Naive thymus-derived CD8-positive, alpha-beta T cell (primary cell): ENCODE data around the gene DHX34. TPM values are rescaled to one million over a fixed set of nuclear protein-coding genes. Genes with fewer than 3 reads are reported as not detected.
A peak's percentile ranks its signal among the peaks of the same experiment; 100 is the strongest.
"Not testable (repeated sequence)": the region's sequence is repeated elsewhere in the genome, so short reads cannot be mapped to it uniquely, and the experiment has no call there.

Experiments
- ATAC-seq, 2 donors: fragments of 150-1000 bp; cut with Tn5 transposase in 1 of 2; sonication (Bioruptor Pico), chemical (Tn5 transposase) in 1 of 2; 1 replicate in 1 of 2; 2 replicates in 1 of 2; pipeline ENCODE4 v1.10.0; 2021; ENCODE audit warnings: mild to moderate bottlenecking in 2 of 2, moderate library complexity in 2 of 2
- POLR2A ChIA-PET: fragments of 350-600 bp; sonication (Branson Sonifier 250); formaldehyde crosslinking; loops from one replicate; lab custom pipeline; 2021; ENCODE audit warnings: antibody characterized with exemption; lab: Charles Lee
- DNase-seq, 10 donors: peaks; one replicate each; pipeline versions ENCODE4 v3.0.0 to v3.0.0-alpha.2; 2020 to 2022
- H3K27ac Mint-ChIP-seq, 10 donors: one replicate each; pipeline ENCODE4 v1.8.0; 2020 to 2022; ENCODE audit warnings: mild to moderate bottlenecking in 10 of 10, mixed read lengths in 10 of 10, moderate library complexity in 4 of 10, inconsistent platforms in 1 of 10
- H3K27me3 Mint-ChIP-seq, 5 donors: one replicate each; pipeline ENCODE4 v1.8.0; 2021 to 2022; ENCODE audit warnings: mixed read lengths in 5 of 5
- H3K36me3 Mint-ChIP-seq, 3 donors: one replicate each; pipeline ENCODE4 v1.8.0; 2020 to 2022; ENCODE audit warnings: mixed read lengths in 3 of 3, mild to moderate bottlenecking in 2 of 3, inconsistent platforms in 1 of 3
- H3K4me1 Mint-ChIP-seq, 4 donors: one replicate each; pipeline ENCODE4 v1.8.0; 2021 to 2022; ENCODE audit warnings: mixed read lengths in 4 of 4
- H3K4me3 Mint-ChIP-seq, 10 donors: one replicate each; pipeline ENCODE4 v1.8.0; 2020 to 2022; ENCODE audit warnings: mild to moderate bottlenecking in 10 of 10, mixed read lengths in 10 of 10, moderate library complexity in 6 of 10, inconsistent platforms in 1 of 10
- H3K9me3 Mint-ChIP-seq, 9 donors: one replicate each; pipeline ENCODE4 v1.8.0; 2020 to 2022; ENCODE audit warnings: mixed read lengths in 9 of 9, mild to moderate bottlenecking in 3 of 9, inconsistent platforms in 1 of 9, moderate library complexity in 1 of 9
- polyA plus RNA-seq, 3 donors: library from polyadenylated mRNA; unstranded; fragments of 300-500 nt; fragmentation: Illumina TruSeq; gene quantifications; one replicate each; pipeline ENCODE4 v1.2.3, GENCODE V29; 2021
- total RNA-seq, 8 experiments: library from RNA in 2 of 8; stranded (reverse) in 2 of 8; gene quantifications; one replicate each; pipeline ENCODE4 v1.2.3 and lab custom pipeline; 2021 to 2026

Gene DHX34
- total and polyA plus RNA-seq, 5 experiments from 2014 or later: 3.1 to 29.6 (median 9.7) TPM

DNA sequence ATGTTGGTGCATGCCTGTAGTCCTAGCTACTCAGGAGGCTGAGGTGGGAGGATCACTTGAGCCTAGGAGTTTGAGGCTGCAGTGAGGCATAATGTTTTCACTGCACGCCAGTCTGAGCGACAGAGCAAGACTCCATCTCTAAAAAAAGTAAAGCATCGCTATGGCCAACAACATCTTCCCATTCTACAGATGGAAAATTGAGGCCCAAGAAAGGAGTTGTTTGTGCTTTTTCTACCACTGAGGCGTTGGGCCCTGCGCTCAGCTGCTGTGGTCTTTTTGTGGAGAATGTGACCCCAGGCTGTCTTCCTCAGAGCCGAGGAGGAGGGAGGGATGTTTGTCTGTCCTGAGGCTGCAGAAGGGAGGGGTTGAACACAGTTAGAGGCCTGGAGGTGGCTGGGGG is 17.6 kb upstream of the DHX34 start:
- peak overlapping the region in 1 of 10 donors; percentile 38 for H3K27ac Mint-ChIP-seq
- POLR2A ChIA-PET: no interaction called here
- H3K4me1 Mint-ChIP-seq: peaks cover 2 to 17% (median 7%) of the 10 kb centered on the region in 4 donors
- DNase-seq: no peak
- peaks cover 0 to 3% (median 0%) of the 10 kb centered on the region in 5 donors for H3K27me3 Mint-ChIP-seq
- H3K9me3 Mint-ChIP-seq: no peaks in the 10 kb centered on the region
- ATAC-seq: no peak
- H3K36me3 Mint-ChIP-seq: no peaks in the 10 kb centered on the region
- no peak overlapping the region for H3K4me3 Mint-ChIP-seq

DNA sequence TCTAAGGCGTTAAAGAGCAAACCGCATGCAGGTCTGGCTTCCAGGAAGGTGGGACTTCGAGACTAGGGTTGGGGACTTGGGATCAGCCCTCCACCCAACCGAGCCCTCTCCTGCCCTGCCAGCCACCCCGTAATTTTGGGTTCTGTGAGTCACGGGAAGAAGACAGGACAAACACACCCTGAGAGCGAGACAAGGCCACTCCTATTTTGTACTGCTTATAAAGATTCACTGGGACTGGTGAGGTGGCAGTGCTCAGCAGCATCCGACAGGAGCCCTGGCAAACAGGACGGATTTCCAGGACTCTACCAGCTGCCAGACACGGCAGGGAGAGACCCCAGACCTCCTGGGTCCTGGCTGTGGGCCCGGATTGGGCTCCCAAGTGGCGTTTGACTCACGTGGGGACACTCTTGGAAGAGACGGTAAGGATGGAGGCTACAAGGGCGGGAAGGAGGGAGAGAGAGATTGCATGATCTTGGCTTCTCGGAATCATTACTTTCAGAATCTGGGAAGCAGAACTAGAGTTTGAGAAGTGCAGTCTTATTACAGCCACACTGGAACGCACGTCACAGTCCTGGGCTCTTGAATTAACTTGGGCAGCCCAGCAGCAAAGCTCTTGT is 17.1 kb upstream of the DHX34 start, which contains the start of gene C5AR2:
Gene C5AR2, plus strand, starts transcription at position 245 of the 617 bp plus-strand sequence. CDS start 8,625 bp downstream, outside the sequence.
- POLR2A ChIA-PET: no interaction called here
- H3K27ac Mint-ChIP-seq: peak within 1 kb of the TSS in 3 of 10 donors; percentile 27 to 65 (median 50)
- H3K9me3 Mint-ChIP-seq: no peaks in the 10 kb centered on the region
- H3K4me3 Mint-ChIP-seq: peak within 1 kb of the TSS in 1 of 10 donors; percentile 6
- ATAC-seq: no peak
- no peaks in the 10 kb centered on the region for H3K36me3 Mint-ChIP-seq
- DNase-seq: no peak
- H3K4me1 Mint-ChIP-seq: peaks cover 5 to 21% (median 13%) of the 10 kb centered on the region in 4 donors
- peaks cover 0 to 3% (median 0%) of the 10 kb centered on the region in 5 donors for H3K27me3 Mint-ChIP-seq

DNA sequence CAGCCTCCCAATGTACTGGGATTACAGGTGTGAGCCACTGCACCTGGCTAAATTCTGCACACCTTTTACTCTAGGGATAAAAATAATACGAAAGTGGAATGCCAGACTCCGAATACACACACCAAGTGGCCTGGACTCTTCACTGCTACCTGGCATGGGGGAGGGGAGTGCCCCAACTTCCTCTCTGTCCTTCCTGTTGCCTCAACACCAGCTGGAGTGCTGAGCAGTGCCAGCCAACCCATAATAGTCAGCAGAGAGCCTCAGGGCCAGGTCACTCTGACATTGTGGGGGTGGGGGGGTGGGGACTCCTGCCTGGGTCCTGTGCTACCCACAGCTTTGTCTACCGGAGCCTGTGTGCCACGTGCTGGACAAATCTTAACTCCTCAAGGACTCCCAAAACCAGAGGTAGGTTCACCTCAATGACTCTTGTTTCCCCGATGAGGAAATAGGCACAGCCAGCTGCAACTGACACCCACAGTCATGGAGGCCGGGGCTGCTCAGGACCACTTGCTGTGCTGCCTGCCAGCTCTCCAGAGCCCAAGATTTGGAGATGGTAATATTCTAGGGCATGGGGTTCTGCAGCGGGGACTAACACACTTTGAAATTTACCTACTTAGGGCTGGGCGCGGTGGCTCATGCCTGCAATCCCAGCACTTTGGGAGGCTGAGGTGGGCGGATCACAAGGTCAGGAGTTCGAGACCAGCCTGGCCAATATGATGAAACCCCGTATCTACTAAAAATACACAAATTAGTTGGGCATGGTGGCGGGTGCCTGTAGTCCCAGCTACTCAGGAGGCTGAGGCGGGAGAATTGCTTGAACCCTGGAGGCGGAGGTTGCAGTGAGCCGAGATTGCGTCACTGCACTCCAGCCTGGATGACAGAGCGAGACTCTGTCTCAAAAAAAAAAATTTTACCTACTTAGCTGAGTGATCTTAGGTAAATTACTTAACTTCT is 12.1 kb upstream of the DHX34 start:
- H3K9me3 Mint-ChIP-seq, POLR2A ChIA-PET, H3K27me3 Mint-ChIP-seq, H3K36me3 Mint-ChIP-seq: not testable (repeated sequence)
- peak overlapping the region in 2 of 10 donors; percentile 18 to 19 for H3K4me3 Mint-ChIP-seq
- H3K27ac Mint-ChIP-seq: peak overlapping the region in 3 of 10 donors; percentile 20 to 72 (median 29)
- DNase-seq (peak in 1 of 10 donors; percentile 19), ATAC-seq (peak in 1 of 2 donors; percentile 47)
- peaks cover 5 to 18% (median 13%) of the 10 kb centered on the region in 4 donors for H3K4me1 Mint-ChIP-seq

DNA sequence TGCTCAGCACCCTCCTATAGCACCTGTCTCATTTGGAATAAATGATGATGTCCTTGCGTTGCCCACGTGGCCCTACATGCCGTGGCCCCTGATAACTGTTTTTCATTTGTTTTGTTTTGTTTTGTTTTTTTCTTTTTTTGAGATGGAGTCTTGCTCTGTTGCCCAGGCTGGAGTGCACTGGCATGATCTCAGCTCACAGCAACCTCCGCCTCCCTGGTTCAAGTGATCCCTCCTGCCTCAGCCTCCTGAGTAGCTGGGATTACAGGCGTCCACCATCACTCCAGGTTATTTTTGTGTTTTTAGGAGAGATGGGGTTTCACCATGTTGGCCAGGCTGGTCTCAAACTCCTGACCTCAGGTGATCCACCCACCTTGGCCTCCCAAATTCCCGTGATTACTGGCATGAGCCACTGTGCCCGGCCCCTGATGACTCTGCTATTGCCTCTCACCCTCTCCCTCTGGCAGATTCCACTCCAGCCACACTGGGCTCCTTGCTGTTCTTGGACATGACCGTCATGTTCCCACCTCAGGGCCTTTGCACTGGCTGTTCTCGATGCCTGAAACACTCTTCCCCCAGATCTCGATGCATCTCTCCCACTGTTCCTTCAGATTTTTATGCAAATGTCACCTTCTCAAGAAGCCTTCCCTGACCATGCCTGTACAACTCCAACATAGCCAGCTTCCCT is 9.8 kb upstream of the DHX34 start:
- POLR2A ChIA-PET: no interaction called here
- no peaks in the 10 kb centered on the region for H3K36me3 Mint-ChIP-seq
- DNase-seq (no peak), ATAC-seq (no peak)
- peaks cover 0 to 7% (median 0%) of the 10 kb centered on the region in 5 donors for H3K27me3 Mint-ChIP-seq
- H3K27ac Mint-ChIP-seq: no peak overlapping the region
- peaks cover 5 to 18% (median 13%) of the 10 kb centered on the region in 4 donors for H3K4me1 Mint-ChIP-seq
- H3K9me3 Mint-ChIP-seq: no peaks in the 10 kb centered on the region
- H3K4me3 Mint-ChIP-seq: peak overlapping the region in 1 of 10 donors; percentile 64

DNA sequence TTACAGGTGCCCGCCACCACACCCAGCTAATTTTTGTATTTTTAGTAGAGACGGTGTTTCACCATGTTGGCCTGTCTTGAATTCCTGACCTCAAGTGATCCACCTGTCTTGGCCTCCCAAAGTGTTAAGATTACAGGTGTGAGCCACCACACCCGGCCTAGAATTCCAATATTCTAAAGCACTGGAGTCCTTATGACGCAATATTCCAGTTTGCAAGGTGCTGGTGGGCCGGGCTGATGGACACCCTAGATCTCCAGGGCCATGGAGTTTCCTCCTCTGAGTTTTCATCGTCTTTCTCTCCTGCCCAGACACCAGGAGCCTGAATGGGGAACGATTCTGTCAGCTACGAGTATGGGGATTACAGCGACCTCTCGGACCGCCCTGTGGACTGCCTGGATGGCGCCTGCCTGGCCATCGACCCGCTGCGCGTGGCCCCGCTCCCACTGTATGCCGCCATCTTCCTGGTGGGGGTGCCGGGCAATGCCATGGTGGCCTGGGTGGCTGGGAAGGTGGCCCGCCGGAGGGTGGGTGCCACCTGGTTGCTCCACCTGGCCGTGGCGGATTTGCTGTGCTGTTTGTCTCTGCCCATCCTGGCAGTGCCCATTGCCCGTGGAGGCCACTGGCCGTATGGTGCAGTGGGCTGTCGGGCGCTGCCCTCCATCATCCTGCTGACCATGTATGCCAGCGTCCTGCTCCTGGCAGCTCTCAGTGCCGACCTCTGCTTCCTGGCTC is 8.5 kb upstream of the DHX34 start:
- Mint-ChIP-seq H3K27ac (no peak overlapping the region), H3K36me3 (no peaks in the 10 kb centered on the region), H3K4me1 (peaks cover 5 to 14% (median 10%) of the 10 kb centered on the region in 4 donors), H3K4me3 (no peak overlapping the region), H3K9me3 (no peaks in the 10 kb centered on the region), H3K27me3 (peaks cover 0 to 7% (median 0%) of the 10 kb centered on the region in 5 donors)
- POLR2A ChIA-PET: no interaction called here
- DNase-seq (no peak), ATAC-seq (no peak)

DNA sequence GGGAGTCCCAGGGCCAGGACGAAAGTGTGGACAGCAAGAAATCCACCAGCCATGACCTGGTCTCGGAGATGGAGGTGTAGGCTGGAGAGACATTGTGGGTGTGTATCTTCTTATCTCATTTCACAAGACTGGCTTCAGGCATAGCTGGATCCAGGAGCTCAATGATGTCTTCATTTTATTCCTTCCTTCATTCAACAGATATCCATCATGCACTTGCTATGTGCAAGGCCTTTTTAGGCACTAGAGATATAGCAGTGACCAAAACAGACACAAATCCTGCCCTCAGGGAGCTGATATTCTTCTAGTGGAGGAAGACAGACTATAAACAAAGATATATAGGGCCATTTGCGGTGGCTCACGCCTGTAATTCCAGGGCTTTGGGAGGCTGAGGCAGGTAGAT is 7.4 kb upstream of the DHX34 start:
- ATAC-seq (no peak), DNase-seq (no peak)
- Mint-ChIP-seq H3K4me3 (no peak overlapping the region), H3K27me3 (peaks cover 0 to 7% (median 0%) of the 10 kb centered on the region in 5 donors), H3K4me1 (peaks cover under 1 to 5% (median 4%) of the 10 kb centered on the region in 4 donors), H3K36me3 (no peaks in the 10 kb centered on the region), H3K27ac (peak overlapping the region in 1 of 10 donors; percentile 25), H3K9me3 (no peaks in the 10 kb centered on the region)
- POLR2A ChIA-PET: no interaction called here

DNA sequence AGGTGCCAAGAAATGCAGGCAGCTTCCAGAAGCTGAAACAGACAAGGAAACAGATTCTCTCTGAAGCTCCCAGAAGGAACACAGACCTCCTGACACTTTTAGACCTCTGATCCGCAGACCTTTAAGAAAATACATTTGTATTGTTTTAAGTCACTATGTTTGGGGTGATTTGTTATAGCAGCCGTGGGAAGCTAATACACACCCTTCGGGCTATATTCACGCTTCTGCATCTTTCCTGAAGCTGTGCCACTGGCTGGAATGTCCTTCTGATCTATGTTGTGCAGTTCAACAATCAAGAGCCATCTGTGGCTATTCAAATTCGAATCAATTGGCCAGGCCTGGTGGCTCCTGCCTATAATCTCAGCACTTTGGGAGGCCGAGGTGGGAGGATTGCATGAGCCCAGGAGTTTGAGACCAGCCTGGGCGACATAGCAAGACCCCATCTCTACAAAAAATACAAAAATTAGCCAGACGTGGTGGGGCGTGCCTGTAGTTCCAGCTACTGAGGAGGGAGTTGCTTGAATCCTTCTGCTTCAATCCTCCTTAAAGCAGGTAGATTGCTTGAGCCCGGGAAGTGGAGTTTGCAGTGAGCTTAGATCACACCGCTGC is 5.8 kb upstream of the DHX34 start:
- POLR2A ChIA-PET: no interaction called here
- Mint-ChIP-seq H3K27me3 (peaks cover 0 to 7% (median 0%) of the 10 kb centered on the region in 5 donors), H3K27ac (no peak overlapping the region), H3K4me1 (peaks cover 0 to 3% (median 1%) of the 10 kb centered on the region in 4 donors), H3K4me3 (no peak overlapping the region), H3K9me3 (no peaks in the 10 kb centered on the region), H3K36me3 (no peaks in the 10 kb centered on the region)
- DNase-seq (no peak), ATAC-seq (no peak)

DNA sequence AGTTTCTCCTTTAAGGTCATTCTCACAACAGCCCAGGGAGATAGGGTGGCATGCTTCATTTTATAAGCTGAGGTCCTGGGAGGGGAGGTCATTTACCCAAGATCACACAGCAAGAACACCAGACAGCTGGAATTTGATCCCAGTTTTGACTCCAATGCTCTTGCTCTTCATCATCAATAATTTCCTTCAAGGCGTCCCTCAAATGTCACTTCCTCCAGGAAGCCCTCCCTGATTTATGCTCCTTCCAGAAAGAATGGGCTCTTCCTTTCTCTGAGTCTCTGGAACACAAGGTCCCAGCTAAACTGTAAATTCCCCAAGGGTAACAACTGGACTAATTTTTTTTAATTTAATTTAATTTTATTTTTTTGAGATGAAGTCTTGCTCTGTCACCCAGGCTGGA is 4.7 kb upstream of the DHX34 start:
- ATAC-seq (no peak), DNase-seq (no peak)
- Mint-ChIP-seq H3K4me3 (no peak overlapping the region), H3K27me3 (peaks cover 0 to 7% (median 0%) of the 10 kb centered on the region in 5 donors), H3K36me3 (no peaks in the 10 kb centered on the region), H3K4me1 (peaks cover 2 to 13% (median 9%) of the 10 kb centered on the region in 4 donors), H3K27ac (no peak overlapping the region), H3K9me3 (no peaks in the 10 kb centered on the region)
- POLR2A ChIA-PET: no interaction called here

DNA sequence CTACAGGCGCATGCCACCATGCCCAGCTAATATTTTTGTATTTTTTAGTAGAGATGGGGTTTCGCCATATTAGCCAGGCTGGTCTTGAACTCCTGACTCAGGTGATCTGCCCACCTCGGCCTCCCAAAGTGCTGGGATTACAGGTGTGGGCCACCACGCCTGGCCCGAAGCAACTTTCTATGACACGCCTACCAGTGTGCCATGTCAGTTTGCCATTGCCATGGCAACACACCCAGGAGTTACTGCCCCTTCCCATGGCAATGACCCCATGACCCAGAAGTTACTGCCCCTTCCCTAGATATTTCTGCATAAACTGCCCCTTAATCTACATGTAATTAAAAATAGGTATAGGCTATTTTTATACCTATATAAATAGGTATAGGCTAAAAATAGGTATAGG is 3.1 kb upstream of the DHX34 start:
- H3K4me3 Mint-ChIP-seq, H3K27ac Mint-ChIP-seq, H3K9me3 Mint-ChIP-seq, POLR2A ChIA-PET, ATAC-seq, DNase-seq, H3K27me3 Mint-ChIP-seq, H3K36me3 Mint-ChIP-seq: not testable (repeated sequence)
- H3K4me1 Mint-ChIP-seq: peaks cover 13 to 27% (median 24%) of the 10 kb centered on the region in 4 donors

DNA sequence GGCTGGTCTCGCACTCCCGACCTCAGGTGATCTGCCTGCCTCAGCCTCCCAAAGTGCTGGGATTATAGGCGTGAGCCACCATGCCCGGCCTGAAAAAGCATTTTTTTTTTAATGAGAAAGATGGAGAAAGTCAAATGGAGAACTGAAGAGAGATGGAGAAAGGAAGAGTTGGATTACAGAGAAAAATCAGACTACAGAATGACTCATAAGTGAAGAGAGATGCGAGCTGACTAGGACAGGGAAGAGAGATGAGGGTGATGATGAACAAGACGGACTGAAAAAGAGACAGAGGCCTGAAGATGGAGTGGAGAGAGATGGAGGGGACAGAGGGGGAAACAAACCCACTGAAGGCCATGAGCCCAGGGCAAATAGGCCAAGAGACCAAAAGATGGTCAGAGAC is 1.5 kb downstream of the DHX34 start:
- H3K9me3 Mint-ChIP-seq: no peaks in the 10 kb centered on the region
- POLR2A ChIA-PET: interaction anchor here (1.2 kb wide), 2 partner anchors 395 to 500 kb away, joined by 3 read pairs; partner anchors contain the start of genes AP2S1 and NOP53

DNA sequence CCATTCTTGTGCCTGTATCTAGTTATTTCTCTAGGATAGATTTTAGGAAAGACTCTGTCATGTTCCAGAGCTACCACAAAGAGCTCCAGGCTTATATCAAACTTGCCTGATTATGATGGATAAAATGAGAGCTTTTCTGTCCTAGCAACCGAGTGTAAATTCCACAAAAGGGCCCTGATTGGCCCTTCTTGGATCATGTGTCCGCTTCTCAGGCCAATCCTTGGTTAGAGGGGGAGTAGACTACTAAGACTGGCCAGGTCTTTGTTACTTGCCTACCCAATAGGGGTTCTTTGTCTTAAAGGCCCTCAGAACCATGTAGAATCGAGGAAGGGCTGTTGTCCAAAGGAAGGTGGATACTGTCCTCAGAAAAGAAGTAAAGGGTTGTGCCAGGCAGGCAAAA is 2.4 kb downstream of the DHX34 start:
- Mint-ChIP-seq H3K4me1 (peaks cover 18 to 63% (median 40%) of the 10 kb centered on the region in 4 donors), H3K27ac (peak overlapping the region in 5 of 10 donors; percentile 37 to 73 (median 49)), H3K27me3 (peaks cover 0 to 2% (median 0%) of the 10 kb centered on the region in 5 donors), H3K4me3 (peak overlapping the region in 9 of 10 donors; percentile 9 to 66 (median 50)), H3K9me3 (no peaks in the 10 kb centered on the region), H3K36me3 (peaks cover 0 to 35% (median 13%) of the 10 kb centered on the region in 3 donors)
- peak in 1 of 10 donors; percentile 2 for DNase-seq
- POLR2A ChIA-PET: no interaction called here
- no peak for ATAC-seq

More for the DNA sequence above, 1.5 kb downstream of the DHX34 start:
- Mint-ChIP-seq H3K27me3 (peaks cover 0 to 2% (median 0%) of the 10 kb centered on the region in 5 donors), H3K36me3 (peaks cover 0 to 26% (median 5%) of the 10 kb centered on the region in 3 donors), H3K4me3 (peak overlapping the region; percentile 19 to 97 (median 70)), H3K27ac (peak overlapping the region in 7 of 10 donors; percentile 19 to 81 (median 40)), H3K4me1 (peaks cover 18 to 55% (median 39%) of the 10 kb centered on the region in 4 donors)
- ATAC-seq (no peak), DNase-seq (no peak)
